ENCODE data around the gene RNF130. TPM values are rescaled to one million over a fixed set of nuclear protein-coding genes. Genes with fewer than 3 reads are reported as not detected.

Gene RNF130
- total RNA-seq, 1 experiment from 2014 or later = 99.2 TPM

DNA sequence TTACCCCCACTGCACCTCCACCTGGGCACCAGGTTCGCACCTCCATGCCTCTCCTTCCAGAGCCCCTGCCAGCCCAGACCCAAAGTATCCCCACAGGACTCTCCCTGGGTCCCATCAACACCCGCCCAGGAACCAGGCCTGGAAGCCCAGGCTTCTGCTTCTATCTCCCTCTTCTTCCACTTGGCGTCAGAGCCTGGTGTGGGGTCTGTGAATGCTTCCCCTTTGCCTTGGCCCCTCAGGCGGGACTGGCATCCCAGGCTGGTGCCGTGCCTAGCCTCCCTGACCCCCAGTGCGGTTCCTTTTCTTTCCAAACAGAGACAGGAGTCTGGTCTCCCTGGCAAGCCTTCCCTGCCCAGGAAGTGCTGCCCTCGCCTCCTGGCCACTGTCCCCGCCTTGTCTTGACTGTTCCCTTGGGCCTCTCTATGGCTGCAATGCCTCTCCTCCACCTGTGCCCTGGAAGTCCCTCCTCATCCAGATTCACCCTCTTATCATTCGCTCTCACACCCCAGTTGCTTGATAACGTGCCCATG lies 156.1 kb downstream of the RNF130 start:
- DNase-seq (ENCODE audit: low spot score) = no peak

DNA sequence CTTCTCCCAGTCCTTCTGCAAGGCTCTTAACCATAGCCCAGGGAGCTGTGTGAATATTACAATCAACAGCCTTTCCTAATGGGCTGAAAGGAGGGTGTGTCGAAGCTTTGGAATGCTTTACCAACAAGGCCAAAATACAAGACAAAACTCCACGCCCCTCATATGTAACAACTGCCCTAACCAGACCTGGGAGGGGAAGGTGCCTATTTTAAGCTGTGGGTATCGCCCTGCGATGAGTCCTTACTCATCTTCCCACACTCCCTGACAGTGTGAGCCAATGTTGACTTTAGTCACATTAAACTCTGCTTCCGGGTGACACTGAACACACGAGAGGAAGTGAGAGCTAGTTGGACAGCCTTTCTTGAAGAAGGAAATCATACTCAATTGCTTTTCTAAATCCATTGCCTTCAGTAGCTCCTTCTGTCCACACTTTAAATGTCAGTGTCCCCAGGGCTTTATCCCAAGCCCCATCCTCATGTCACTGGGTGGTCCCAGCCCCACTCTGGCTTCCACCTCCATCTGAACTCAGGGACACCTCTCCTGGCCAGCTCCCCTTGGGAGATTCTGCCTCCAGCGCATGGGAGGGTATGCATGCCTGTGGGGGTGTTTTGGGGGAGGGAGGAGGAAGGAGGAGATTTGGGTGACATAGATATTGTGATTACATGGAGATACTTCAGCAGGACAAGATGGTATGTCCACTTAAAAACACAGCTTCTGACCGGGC lies 157.4 kb downstream of the RNF130 start:
- peak; percentile 79 for DNase-seq (ENCODE audit: low spot score)

GRCh38 chr5:179913461-179913860 lies 158.1 kb downstream of the RNF130 start:
- no peak for DNase-seq (ENCODE audit: low spot score)

DNA sequence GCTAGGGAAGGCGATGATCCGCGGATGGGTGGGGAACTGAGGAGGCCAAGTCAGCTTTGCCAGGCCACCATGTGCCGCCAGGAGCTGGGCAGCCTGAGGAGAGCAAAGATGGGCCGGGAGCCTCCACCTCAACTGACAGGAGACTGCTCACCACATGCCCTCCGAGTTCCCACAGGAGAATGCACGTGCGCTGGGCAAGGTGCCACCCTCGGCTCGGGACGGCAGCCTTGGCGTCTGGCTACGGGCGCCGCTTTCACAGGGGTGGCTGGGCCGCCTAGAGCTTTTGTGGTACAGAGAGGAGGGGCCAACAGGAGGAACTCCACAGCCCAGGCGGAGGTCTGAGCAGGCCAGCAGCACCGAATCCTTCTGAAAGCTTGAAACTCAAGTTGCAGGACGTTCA lies 158.6 kb downstream of the RNF130 start:
- DNase-seq (ENCODE audit: low spot score) = no peak

DNA sequence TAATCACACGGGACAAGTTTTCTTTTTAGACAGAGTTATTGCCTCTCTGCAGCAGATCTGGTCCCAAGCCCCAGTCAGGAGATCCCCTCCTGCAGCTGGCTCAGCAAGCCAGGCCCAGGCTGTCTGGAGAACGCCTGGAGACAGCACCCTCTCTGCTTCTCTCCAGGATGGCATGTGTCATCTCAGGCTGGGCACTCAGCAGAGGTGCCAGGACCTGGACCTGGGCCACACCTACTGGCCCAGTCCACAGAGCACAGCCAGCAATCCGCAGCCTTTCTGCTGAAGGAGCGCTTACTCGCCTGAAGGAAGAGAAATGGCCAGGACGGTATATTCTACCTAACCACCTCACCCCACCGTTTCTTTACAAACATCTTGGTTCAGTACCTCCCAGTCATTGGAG lies 159.2 kb downstream of the RNF130 start:
- no peak for DNase-seq (ENCODE audit: low spot score)

DNA sequence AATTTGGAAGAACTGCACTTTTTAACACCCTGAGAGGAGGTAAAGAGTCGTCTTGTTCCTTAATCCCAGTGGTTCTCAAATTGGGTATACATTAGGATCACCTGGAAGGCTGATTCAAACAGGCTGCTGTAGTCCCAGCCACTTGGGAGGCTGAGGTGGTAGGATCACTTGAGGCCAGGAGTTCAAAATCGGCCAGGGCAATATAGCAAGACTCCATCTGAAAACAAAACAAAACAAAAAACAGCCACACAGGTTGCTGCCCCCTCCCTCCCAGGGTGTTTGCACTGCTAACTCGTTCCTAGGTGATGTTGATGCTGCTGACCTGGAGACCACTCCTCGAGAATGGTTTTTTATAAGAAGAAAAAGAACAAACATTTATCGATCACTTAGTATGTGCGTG lies 162.3 kb downstream of the RNF130 start:
- no peak for DNase-seq (ENCODE audit: low spot score)

DNA sequence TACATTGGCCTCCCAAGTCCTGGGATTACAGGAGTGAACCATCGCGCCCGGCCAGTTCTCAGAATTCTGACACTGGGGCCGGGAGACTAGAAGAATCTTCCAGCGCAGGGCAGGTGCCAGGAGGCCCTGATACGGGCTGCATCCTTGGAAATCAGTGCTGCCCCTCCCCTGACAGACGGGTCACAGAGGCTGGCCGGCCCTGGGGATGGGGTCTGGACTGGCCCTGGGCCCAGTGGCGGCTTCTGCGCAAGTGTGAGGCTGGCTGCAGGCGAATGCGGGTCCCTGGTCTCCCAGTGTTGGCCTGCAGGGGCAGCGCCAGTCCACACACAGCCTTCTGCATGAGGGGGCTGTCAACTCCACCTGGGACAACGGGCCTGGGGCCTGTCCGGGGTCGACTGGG lies 163.0 kb downstream of the RNF130 start:
- no peak for DNase-seq (ENCODE audit: low spot score)

- DNase-seq (ENCODE audit: low spot score) = peak; percentile 40
Measured at GRCh38 chr5:179907556-179908324, 163.8 kb downstream of the RNF130 start, which contains the start of gene TBC1D9B. Gene TBC1D9B, minus strand, starts transcription at chr5:179907897. Its CDS starts 76 bp downstream, at chr5:179907821.

- peak; percentile 42 for DNase-seq (ENCODE audit: low spot score)
Measured at GRCh38 chr5:179906795-179907555, 164.6 kb downstream of the RNF130 start.

DNA sequence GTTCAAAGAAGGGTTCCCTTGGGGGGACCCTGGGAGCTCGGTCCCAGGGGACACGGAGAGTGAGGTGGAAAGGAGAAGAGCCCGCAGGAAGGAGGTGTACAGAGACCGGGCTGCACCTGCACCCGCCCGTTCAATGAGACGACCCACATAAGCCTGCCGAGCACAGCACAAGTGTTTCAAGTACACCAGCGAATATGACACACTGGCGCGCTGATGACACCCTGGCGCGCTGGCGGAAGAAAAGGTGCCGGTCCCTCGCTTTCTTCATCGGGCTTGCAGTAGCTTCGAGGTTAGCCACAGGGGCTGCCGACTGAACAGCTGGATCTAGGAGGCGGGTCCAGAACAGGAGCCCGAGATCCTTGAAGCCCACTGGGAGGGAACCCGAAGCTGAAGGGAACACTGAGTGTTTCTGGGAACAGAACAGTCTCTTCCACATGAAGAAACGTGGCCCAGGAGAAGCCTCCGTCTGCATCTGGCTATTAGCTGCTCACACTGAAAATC lies 165.2 kb downstream of the RNF130 start:
- no peak for DNase-seq (ENCODE audit: low spot score)

DNA sequence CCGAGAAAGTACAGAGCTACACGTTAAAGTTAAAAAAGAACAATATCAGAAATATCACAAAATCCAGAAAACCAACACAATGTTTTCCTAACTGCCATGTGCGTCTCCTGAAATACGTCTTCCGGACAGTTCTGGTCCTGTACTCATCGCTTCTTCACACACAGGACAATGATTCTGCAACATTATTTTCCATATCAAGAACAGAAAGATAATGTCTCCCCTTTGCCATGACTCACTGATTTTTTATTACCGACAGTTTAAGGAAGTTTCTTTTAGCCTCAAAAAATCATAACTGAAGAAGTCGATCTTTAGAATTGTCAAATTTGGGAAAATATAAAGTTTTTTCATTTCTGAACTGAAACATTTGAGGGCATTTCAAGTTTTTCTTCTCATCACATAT lies 166.4 kb downstream of the RNF130 start:
- no peak for DNase-seq (ENCODE audit: low spot score)

Other genes starting within 250 kb of the RNF130 start
- gene MRNIP, start 212.9 kb downstream of the RNF130 start, total RNA-seq (2014; rRNA removed; shearing (Covaris generic)) = 11.9 and 15.9 TPM in 2 replicates
- 72.4 and 87.9 TPM in 2 replicates for gene TBC1D9B, start 163.9 kb downstream of the RNF130 start, total RNA-seq (2014; rRNA removed; shearing (Covaris generic))
- gene RASGEF1C, start 137.5 kb upstream of the RNF130 start, total RNA-seq (2014; rRNA removed; shearing (Covaris generic)) = 0.17 and 1.2 TPM in 2 replicates
- gene MAPK9, start 220.3 kb upstream of the RNF130 start, total RNA-seq (2014; rRNA removed; shearing (Covaris generic)) = 36.9 and 37.9 TPM in 2 replicates